Measurements from ENCODE around the gene MEI1.
A peak's percentile ranks its signal among the peaks of the same experiment; 100 is the strongest.

Gene MEI1

DNA sequence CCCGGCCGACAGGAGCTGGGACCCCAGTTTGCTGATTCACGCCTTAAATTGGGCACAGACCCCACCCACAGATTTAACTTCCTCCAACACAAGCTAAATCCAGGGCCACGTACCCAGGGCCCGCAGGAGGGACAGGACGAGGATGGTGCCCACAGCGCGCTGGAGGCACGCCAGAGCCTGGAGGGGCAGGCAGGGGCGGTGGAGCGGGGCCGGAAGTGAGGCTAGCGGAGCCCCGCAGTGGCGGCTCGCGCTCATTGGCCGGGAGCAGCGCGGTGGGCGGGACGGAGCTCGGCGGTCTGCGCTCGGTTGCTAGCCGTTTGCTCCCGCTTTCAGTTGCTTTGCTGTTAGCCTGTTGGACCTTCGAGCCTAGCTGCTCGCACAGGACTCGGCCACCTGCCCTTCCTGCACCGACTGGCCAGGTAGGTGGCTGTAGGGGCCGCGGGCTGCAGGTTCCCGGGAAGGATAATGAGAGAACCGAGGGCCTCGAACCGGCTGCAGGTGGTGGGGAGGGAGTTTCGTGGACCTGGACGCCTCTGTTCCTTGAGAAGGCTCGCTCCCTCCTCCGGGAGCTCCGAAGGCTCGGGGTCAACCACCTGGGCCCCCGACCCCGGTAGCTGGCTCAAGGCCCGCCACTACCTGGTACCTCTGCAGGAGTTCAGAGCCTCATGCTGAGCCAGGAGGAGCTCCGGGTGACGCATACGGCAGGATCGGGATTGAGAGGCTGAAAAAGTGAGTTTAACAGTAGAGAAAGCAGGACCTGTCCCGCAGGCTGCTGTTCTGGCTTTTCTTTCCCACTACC lies 101.2 kb downstream of the MEI1 start, which contains the start of gene CCDC134:
CCDC134 (plus strand) TSS at position 332 of the 799 bp plus-strand sequence. CDS start 8,212 bp downstream, outside the sequence.
- Histone ChIP-seq H3K9me3 (replicated peaks; ENCODE audit: low read length) (no peaks in the 10 kb centered on the region), H3K4me3 (ENCODE audit: low read length) (peak within 1 kb of the TSS; percentile 94), H3K36me3 (ENCODE audit: insufficient read depth, low read length) (no peaks in the 10 kb centered on the region), H3K4me2 (ENCODE audit: low read length) (peak within 1 kb of the TSS; percentile 99), H3K9ac (ENCODE audit: low read depth, low read length) (peak within 1 kb of the TSS; percentile 88), H3K27me3 (ENCODE audit: control insufficient read depth, insufficient read depth, low read length) (no peaks in the 10 kb centered on the region), H3K4me1 (ENCODE audit: control insufficient read depth, insufficient read depth, low read length) (peaks cover 19% of the 10 kb centered on the region)

- no peaks in the 10 kb centered on the region for H3K9me3 ChIP-seq (replicated peaks; ENCODE audit: low read length)
- H3K4me3 ChIP-seq (ENCODE audit: low read length) = peak overlapping the region; percentile 94
- H3K27me3 ChIP-seq (ENCODE audit: control insufficient read depth, insufficient read depth, low read length) = no peaks in the 10 kb centered on the region
- peak overlapping the region; percentile 88 for H3K9ac ChIP-seq (ENCODE audit: low read depth, low read length)
- H3K4me1 ChIP-seq (ENCODE audit: control insufficient read depth, insufficient read depth, low read length) = peaks cover 19% of the 10 kb centered on the region
- H3K36me3 ChIP-seq (ENCODE audit: insufficient read depth, low read length) = no peaks in the 10 kb centered on the region
- H3K4me2 ChIP-seq (ENCODE audit: low read length) = peak overlapping the region; percentile 99
Measured at GRCh38 chr22:41801147-41801819, 102.0 kb downstream of the MEI1 start.

DNA sequence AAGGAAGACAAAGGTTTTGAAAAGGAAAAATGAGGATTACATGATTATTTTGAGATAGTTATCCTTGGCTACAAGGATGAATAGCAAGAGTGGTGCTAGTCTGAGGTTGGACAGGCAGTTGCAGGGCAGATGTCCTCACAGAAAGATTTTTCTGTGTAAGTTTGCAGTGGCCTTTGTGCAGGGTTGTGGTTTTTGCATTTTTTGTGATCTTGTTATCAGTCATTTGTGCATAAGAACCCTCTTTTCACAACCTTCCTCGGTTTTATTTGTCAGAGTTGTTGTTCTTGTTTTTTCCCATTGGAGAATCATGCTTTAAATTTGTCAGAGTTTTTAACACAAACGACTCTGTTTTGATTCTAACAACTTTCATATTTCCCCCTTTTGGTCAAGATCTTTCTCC lies 102.6 kb downstream of the MEI1 start:
- Histone ChIP-seq H3K4me2 (ENCODE audit: low read length) (peak overlapping the region; percentile 99), H3K27me3 (ENCODE audit: control insufficient read depth, insufficient read depth, low read length) (no peaks in the 10 kb centered on the region), H3K9ac (ENCODE audit: low read depth, low read length) (no peak overlapping the region), H3K36me3 (ENCODE audit: insufficient read depth, low read length) (no peaks in the 10 kb centered on the region), H3K4me3 (ENCODE audit: low read length) (no peak overlapping the region), H3K4me1 (ENCODE audit: control insufficient read depth, insufficient read depth, low read length) (peaks cover 19% of the 10 kb centered on the region), H3K9me3 (replicated peaks; ENCODE audit: low read length) (no peaks in the 10 kb centered on the region)

GRCh38 chr22:41805639-41806038 lies 106.3 kb downstream of the MEI1 start:
- Histone ChIP-seq H3K4me3 (ENCODE audit: low read length) (no peak overlapping the region), H3K9me3 (replicated peaks; ENCODE audit: low read length) (no peaks in the 10 kb centered on the region), H3K27me3 (ENCODE audit: control insufficient read depth, insufficient read depth, low read length) (no peaks in the 10 kb centered on the region), H3K4me1 (ENCODE audit: control insufficient read depth, insufficient read depth, low read length) (peaks cover 10% of the 10 kb centered on the region), H3K4me2 (ENCODE audit: low read length) (no peak overlapping the region), H3K9ac (ENCODE audit: low read depth, low read length) (no peak overlapping the region), H3K36me3 (ENCODE audit: insufficient read depth, low read length) (no peaks in the 10 kb centered on the region)

GRCh38 chr22:41808400-41808799 lies 109.1 kb downstream of the MEI1 start:
- H3K9ac ChIP-seq (ENCODE audit: low read depth, low read length) = no peak overlapping the region
- no peaks in the 10 kb centered on the region for H3K36me3 ChIP-seq (ENCODE audit: insufficient read depth, low read length)
- no peaks in the 10 kb centered on the region for H3K9me3 ChIP-seq (replicated peaks; ENCODE audit: low read length)
- H3K27me3 ChIP-seq (ENCODE audit: control insufficient read depth, insufficient read depth, low read length) = no peaks in the 10 kb centered on the region
- H3K4me1 ChIP-seq (ENCODE audit: control insufficient read depth, insufficient read depth, low read length) = no peaks in the 10 kb centered on the region
- no peak overlapping the region for H3K4me3 ChIP-seq (ENCODE audit: low read length)
- H3K4me2 ChIP-seq (ENCODE audit: low read length) = no peak overlapping the region

GRCh38 chr22:41810022-41810421 lies 110.7 kb downstream of the MEI1 start:
- H3K4me3 ChIP-seq (ENCODE audit: low read length) = no peak overlapping the region
- no peaks in the 10 kb centered on the region for H3K36me3 ChIP-seq (ENCODE audit: insufficient read depth, low read length)
- no peak overlapping the region for H3K9ac ChIP-seq (ENCODE audit: low read depth, low read length)

GRCh38 chr22:41812805-41813545 lies 113.7 kb downstream of the MEI1 start:
- Histone ChIP-seq H3K36me3 (ENCODE audit: insufficient read depth, low read length) (no peaks in the 10 kb centered on the region), H3K4me3 (ENCODE audit: low read length) (no peak overlapping the region), H3K27me3 (ENCODE audit: control insufficient read depth, insufficient read depth, low read length) (no peaks in the 10 kb centered on the region), H3K9ac (ENCODE audit: low read depth, low read length) (no peak overlapping the region), H3K9me3 (replicated peaks; ENCODE audit: low read length) (no peaks in the 10 kb centered on the region), H3K4me2 (ENCODE audit: low read length) (no peak overlapping the region), H3K4me1 (ENCODE audit: control insufficient read depth, insufficient read depth, low read length) (peaks cover 8% of the 10 kb centered on the region)

More at GRCh38 chr22:41810022-41810421, 110.7 kb downstream of the MEI1 start:
- Histone ChIP-seq H3K27me3 (ENCODE audit: control insufficient read depth, insufficient read depth, low read length) (no peaks in the 10 kb centered on the region), H3K9me3 (replicated peaks; ENCODE audit: low read length) (no peaks in the 10 kb centered on the region), H3K4me2 (ENCODE audit: low read length) (no peak overlapping the region), H3K4me1 (ENCODE audit: control insufficient read depth, insufficient read depth, low read length) (no peaks in the 10 kb centered on the region)

GRCh38 chr22:41813726-41814410 lies 114.6 kb downstream of the MEI1 start:
- H3K36me3 ChIP-seq (ENCODE audit: insufficient read depth, low read length) = no peaks in the 10 kb centered on the region
- H3K27me3 ChIP-seq (ENCODE audit: control insufficient read depth, insufficient read depth, low read length) = no peaks in the 10 kb centered on the region
- H3K4me1 ChIP-seq (ENCODE audit: control insufficient read depth, insufficient read depth, low read length) = peaks cover 8% of the 10 kb centered on the region
- no peak overlapping the region for H3K4me2 ChIP-seq (ENCODE audit: low read length)
- H3K9ac ChIP-seq (ENCODE audit: low read depth, low read length) = no peak overlapping the region
- no peak overlapping the region for H3K4me3 ChIP-seq (ENCODE audit: low read length)
- H3K9me3 ChIP-seq (replicated peaks; ENCODE audit: low read length) = no peaks in the 10 kb centered on the region

DNA sequence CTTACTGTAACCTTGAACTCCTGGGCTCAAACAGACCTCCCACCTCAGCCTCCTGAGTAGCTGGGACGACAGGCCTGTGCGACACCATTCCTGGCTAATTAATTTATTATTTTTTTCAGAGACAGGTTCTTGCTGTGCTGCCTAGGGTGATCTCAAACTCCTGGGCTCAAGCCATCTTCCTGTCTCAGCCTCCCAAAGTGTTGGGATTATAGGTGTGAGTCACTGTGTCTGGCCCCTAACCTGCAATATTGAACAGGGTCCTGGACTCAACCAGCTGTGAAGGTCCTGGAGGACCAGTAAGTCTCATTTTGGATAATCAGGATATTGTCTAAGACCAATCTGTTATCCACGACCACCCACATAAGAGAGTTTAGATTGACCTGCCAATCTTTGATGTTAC lies 116.4 kb downstream of the MEI1 start:
- no peak overlapping the region for H3K4me3 ChIP-seq (ENCODE audit: low read length)
- H3K9ac ChIP-seq (ENCODE audit: low read depth, low read length) = no peak overlapping the region
- no peaks in the 10 kb centered on the region for H3K27me3 ChIP-seq (ENCODE audit: control insufficient read depth, insufficient read depth, low read length)
- H3K4me2 ChIP-seq (ENCODE audit: low read length) = no peak overlapping the region
- no peaks in the 10 kb centered on the region for H3K36me3 ChIP-seq (ENCODE audit: insufficient read depth, low read length)
- H3K9me3 ChIP-seq (replicated peaks; ENCODE audit: low read length) = no peaks in the 10 kb centered on the region
- peaks cover 8% of the 10 kb centered on the region for H3K4me1 ChIP-seq (ENCODE audit: control insufficient read depth, insufficient read depth, low read length)

- no peak overlapping the region for H3K4me2 ChIP-seq (ENCODE audit: low read length)
- H3K36me3 ChIP-seq (ENCODE audit: insufficient read depth, low read length) = no peaks in the 10 kb centered on the region
- no peak overlapping the region for H3K9ac ChIP-seq (ENCODE audit: low read depth, low read length)
- peaks cover 8% of the 10 kb centered on the region for H3K4me1 ChIP-seq (ENCODE audit: control insufficient read depth, insufficient read depth, low read length)
- no peaks in the 10 kb centered on the region for H3K9me3 ChIP-seq (replicated peaks; ENCODE audit: low read length)
- no peaks in the 10 kb centered on the region for H3K27me3 ChIP-seq (ENCODE audit: control insufficient read depth, insufficient read depth, low read length)
- H3K4me3 ChIP-seq (ENCODE audit: low read length) = no peak overlapping the region
Measured at GRCh38 chr22:41816241-41816640, 116.9 kb downstream of the MEI1 start.

DNA sequence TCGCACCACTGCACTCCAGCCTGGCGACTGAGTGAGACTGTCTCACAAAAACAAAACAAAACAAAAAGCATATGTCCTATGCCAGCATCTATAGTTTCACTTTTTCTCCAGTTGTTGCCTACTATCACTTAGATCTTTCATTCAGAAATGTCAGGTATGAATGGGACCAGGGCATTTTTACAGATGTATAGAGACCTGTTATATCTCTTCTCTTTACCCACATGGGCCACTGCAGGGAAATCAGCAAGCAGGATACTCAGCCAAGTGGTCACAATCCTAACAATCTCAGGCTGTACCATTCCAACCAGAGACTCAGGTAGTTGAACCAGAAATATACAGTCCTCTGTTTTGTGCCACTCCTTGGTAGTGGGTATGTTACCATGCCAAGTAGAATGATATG lies 117.6 kb downstream of the MEI1 start:
- H3K4me2 ChIP-seq (ENCODE audit: low read length) = no peak overlapping the region
- no peaks in the 10 kb centered on the region for H3K27me3 ChIP-seq (ENCODE audit: control insufficient read depth, insufficient read depth, low read length)
- peaks cover 8% of the 10 kb centered on the region for H3K4me1 ChIP-seq (ENCODE audit: control insufficient read depth, insufficient read depth, low read length)
- no peak overlapping the region for H3K9ac ChIP-seq (ENCODE audit: low read depth, low read length)
- no peaks in the 10 kb centered on the region for H3K9me3 ChIP-seq (replicated peaks; ENCODE audit: low read length)
- no peak overlapping the region for H3K4me3 ChIP-seq (ENCODE audit: low read length)
- no peaks in the 10 kb centered on the region for H3K36me3 ChIP-seq (ENCODE audit: insufficient read depth, low read length)

Data from skeletal muscle satellite cell (primary cell).